ENCODE measurements around the gene PXK.
A peak's percentile ranks its signal among the peaks of the same experiment; 100 is the strongest.

PXK gene

DNA sequence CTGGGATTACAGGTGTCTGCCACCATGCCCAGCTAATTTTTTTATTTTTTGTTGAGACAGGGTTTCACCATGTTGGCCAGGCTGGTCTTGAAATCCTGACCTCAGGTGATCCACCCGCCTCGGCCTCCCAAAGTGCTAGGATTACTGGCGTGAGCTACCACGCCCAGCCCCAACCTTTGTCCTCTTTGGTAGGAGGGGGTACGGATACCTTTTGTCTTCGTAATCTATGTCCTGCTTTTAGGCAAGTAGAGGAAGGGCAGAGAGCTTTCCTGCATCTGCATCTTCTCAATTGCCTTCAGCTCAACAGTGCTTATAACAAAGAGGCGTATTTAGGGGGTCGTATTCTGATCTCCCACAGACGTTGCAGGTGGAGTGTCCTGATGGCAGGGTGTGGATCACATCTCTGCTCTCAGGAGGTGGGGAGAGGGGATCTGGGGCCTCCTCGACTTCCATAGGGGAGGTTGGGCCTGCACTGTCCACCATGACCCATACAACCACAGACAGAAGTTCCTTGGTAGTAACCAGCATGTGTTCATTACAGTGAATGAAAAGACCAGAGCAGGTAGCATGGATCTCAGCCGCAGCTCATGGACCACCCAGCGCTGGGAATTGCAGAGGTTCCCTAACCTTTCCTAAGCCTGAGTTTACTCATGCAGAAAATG is 137.8 kb downstream of the PXK start:
- DNase-seq: no peak

DNA sequence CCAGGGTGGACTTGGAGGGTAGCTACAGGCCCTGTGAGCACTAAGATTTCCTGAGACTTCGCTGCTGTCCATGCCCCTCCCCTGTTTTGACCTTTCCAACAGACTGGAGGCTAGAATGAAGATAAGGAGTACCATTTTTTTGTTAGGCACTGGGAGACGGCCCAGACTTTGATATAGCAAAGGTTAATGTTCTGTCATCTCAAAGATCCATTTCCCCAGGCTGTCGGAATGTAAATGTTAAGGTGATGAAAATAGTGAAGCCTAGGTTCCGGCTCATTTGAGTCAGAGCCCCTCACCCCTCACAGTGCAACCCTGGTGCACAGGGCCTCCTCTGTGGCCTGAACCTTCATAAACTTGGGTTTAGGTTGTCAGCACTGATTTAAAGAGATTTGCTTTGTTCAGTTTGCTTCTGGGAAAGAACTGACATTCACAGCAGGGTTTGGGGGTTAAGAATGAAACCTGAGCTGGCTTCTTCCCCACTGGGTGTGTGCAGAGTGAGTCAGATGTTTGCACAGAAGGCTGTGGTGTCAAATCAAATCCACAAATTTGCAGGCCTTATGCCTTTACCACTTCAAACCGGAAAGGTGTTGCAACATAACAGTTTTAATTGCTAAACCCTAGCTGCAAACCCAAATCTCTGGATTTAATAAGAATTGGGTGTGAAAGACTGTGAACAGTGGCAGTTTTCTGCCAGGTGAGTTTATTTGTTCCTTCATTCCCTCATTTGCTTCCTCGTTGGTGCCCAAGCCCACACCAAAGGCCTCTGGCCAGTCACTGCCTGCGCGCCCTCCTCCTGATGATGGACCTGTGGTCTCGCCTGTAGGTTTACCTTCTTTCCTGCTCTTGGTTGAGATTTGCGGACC is 138.6 kb downstream of the PXK start:
- DNase-seq: peak; percentile 89

DNA sequence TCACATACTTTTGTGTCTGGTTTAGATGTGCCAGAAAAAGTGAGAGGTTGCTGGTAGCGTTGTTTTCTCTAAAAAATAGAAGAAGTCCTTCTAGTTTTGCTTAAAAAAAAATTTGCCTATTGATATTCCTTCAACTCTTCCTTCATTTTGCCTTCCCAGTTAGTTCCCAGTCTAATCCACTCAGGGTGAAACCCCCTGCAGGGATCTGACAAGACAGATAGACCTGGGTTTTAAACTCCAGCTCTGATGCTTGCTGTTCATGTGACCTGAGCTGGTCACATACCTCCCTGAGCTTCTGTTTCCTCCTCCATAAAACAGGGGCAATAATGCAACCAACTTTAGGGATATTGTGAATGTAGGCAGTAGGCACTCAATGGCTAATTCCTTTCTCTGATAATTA is 140.6 kb downstream of the PXK start:
- DNase-seq: no peak

DNA sequence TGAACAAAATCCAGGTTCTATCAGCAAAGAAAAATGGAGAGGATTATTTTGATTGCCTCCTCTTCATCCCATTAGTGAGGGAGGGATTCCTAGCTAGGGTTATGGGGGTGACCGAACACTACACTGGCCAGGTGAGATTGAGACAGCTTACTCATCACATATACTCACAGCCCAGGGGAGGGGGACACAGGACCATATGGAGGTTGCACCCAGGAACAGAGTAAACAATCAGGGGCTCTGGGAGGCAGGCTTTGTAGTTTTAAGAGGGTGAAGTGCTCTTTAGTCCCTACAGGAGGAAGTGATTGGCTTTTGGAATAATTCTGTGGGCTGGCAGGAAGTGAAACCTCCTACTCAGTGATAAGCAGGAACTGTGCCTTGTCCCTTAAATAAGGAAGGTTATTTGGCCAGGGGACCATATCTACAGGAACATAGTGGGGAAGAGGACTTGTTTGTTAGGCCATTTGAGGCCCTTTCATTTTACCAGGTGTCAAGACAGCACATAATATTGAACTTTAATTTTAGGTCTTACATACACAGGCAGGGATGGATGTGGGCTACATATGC is 141.7 kb downstream of the PXK start:
- peak; percentile 51 for DNase-seq

DNA sequence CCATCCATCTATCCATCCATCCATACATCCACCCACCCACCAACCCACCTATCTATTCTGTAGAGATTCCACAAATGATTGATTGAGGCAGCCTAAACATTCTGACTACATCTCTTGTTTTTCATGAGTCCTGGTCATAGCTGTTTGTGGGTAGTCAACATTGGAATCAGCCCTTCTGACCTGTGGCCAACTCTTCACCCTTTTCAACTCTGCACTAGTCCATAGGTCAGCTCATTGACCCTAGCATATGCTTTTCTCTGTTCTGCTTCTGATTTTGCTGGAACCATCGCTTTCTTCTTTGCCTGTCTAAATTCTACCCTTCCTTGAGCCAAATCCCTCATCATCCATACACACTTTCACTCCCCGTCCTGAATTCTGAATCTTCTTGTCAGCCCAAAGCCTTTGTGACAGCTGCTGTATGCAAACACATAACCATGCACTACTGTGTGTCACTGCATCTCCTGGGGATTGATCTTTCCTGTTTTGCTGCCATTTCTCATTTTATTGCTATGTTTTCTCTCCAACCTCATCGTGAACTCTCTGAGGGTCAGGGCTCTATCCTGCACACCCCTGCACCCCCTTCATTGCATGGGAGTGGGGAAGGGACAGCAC is 142.4 kb downstream of the PXK start:
- DNase-seq: no peak
